Measurements from ENCODE around the gene LCP2.

- TF ChIP-seq, protein P1, sequence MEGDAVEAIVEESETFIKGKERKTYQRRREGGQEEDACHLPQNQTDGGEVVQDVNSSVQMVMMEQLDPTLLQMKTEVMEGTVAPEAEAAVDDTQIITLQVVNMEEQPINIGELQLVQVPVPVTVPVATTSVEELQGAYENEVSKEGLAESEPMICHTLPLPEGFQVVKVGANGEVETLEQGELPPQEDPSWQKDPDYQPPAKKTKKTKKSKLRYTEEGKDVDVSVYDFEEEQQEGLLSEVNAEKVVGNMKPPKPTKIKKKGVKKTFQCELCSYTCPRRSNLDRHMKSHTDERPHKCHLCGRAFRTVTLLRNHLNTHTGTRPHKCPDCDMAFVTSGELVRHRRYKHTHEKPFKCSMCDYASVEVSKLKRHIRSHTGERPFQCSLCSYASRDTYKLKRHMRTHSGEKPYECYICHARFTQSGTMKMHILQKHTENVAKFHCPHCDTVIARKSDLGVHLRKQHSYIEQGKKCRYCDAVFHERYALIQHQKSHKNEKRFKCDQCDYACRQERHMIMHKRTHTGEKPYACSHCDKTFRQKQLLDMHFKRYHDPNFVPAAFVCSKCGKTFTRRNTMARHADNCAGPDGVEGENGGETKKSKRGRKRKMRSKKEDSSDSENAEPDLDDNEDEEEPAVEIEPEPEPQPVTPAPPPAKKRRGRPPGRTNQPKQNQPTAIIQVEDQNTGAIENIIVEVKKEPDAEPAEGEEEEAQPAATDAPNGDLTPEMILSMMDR (IDR thresholded peaks at IDR 0.05), result no peak
- TF ChIP-seq CHD4 (IDR thresholded peaks at IDR 0.05; ENCODE audit: borderline replicate concordance) (no peak), POLR2A (IDR thresholded peaks at IDR 0.05; ENCODE audit: low read length) (no peak), ZSCAN20 (CRISPR knock-in tag; IDR thresholded peaks at IDR 0.05) (no peak), RFX5 (IDR thresholded peaks at IDR 0.05) (no peak), TP53 (CRISPR knock-in tag; IDR thresholded peaks at IDR 0.05) (no peak), RARB (CRISPR knock-in tag; IDR thresholded peaks at IDR 0.05) (no peak), NR3C1 (IDR thresholded peaks at IDR 0.05) (no peak), PBX3 (IDR thresholded peaks at IDR 0.05) (no peak), CEBPB (IDR thresholded peaks at IDR 0.05) (no peak), EP300 (IDR thresholded peaks at IDR 0.05) (no peak), JUN (IDR thresholded peaks at IDR 0.05) (no peak), BHLHE40 (IDR thresholded peaks at IDR 0.05; ENCODE audit: low read depth, low read length) (no peak)
- TF ChIP-seq, protein P2, sequence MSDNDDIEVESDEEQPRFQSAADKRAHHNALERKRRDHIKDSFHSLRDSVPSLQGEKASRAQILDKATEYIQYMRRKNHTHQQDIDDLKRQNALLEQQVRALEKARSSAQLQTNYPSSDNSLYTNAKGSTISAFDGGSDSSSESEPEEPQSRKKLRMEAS (IDR thresholded peaks at IDR 0.05), result no peak
Observed at GRCh38 chr5:170263906-170264305, 33.7 kb downstream of the LCP2 start.

Measured in A549 (cell line).